Activated naive CD8-positive, alpha-beta T cell treated with anti-CD3 and anti-CD28 coated beads, Interleukin-2, amount 50 U/mL, for 16 hours (primary cell): ENCODE results near the gene ZNF726.
"Not testable (repeated sequence)": the region's sequence is repeated elsewhere in the genome, so short reads cannot be mapped to it uniquely, and the experiment has no call there.

Experiments used
- DNase-seq: peaks from one replicate; pipeline ENCODE4 v3.0.0-alpha.2; 2020; ENCODE audit warnings: low read depth, low spot score

Gene ZNF726

GRCh38 chr19:23943411-23943810, 28.7 kb downstream of the ZNF726 start:
- no peak for DNase-seq

DNA sequence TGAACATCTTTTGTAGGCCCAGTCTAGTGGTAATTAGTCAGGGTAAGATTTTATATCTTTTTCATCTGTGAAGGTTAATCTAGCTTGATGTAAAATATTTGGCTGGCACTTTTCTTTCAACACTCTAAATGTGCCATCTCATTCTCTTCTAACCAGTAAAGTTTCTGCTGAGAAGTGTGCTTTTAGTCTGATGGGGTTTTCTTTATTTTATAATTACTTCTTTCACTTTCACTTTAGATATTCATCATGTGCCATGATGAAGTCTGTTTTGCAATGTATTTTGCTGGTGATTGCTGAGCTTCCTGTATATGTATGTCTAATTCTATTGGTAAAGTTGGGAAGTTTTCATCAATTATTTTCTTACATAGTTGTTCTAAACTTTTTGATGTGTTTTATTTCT, 31.9 kb downstream of the ZNF726 start:
- no peak for DNase-seq

GRCh38 chr19:23949611-23950010, 34.9 kb downstream of the ZNF726 start:
- DNase-seq, result no peak

- DNase-seq, result no peak
Measured at GRCh38 chr19:23956051-23956450, 41.4 kb downstream of the ZNF726 start.

DNA sequence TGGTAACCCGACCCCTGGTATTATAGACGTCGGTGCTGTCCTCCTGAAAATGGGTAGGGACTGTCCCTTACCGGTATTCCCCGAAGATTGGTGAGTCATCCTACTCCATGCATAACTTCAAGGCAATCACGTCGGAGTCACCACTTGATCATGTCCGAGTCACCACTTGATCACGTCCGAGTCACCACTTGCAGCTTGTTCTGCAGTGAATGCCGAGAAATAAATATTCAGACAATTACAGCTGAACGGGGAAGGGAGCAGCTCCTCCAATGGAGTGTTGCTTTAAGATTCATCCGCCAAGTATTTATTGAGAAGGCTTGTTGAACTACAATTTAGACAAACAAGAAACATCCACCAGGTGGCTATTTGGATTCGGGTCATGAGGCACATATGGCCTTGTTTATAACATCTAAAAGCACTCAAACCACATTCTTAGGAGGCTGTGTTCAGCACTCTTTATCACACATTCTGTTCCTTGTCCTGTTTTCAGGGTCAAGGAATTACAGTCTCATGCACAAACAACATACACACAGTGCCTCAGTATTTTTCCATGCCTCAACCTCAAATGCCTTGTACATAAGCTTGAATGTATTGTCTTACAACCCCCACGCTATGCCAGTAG, 43.1 kb downstream of the ZNF726 start:
- no peak for DNase-seq

GRCh38 chr19:23963396-23963795, 48.7 kb downstream of the ZNF726 start:
- DNase-seq, result not testable (repeated sequence)

DNA sequence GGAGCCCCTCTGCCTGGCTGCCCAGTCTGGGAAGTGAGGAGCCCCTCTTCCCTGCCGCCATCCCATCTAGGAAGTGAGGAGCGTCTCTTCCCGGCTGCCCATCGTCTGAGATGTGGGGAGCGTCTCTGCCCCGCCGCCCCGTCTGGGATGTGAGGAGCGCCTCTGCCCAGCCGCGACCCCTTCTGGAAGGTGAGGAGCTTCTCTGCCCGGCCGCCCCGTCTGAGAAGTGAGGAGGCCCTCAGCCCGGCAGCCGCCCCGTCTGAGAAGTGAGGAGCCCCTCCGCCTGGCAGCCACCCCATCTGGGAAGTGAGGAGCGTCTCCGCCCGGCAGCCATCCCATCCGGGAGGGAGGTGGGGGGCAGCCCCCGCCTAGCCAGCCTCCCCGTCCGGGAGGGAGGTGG, 49.2 kb downstream of the ZNF726 start:
- DNase-seq, result not testable (repeated sequence)

DNA sequence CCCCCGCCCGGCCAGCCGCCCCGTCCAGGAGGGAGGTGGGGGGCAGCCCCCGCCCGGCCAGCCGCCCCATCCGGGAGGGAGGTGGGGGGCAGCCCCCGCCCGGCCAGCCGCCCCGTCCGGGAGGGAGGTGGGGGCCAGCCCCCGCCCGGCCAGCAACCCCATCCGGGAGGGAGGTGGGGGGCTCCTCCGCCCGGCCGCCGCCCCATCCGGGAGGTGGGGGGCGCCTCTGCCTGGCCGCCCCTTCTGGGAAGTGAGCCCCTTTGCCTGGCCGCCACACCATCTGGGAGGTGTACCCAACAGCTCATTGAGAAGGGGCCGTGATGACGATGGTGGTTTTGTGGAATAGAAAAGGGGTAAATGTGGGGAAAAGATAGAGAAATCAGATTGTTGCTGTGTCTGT, 49.6 kb downstream of the ZNF726 start:
- DNase-seq, result not testable (repeated sequence)

DNA sequence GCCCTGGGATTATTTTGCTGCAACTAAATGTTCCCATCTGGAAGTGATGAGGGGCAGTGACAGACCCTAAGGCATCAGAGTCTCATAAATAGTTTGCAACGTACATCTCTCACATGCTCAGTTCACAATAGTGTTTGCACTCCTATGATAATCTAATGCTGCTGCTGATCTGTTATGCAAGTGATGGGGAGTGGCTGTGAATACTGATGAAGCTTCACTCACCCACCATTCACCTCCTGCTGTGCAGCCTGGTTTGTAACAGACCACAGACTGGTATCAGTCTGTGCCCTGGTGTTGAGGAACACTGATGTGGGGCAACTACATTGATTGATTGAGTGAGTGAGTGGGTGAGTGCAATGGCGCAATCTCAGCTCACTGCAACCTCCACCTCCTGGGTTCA, 54.9 kb downstream of the ZNF726 start:
- no peak for DNase-seq

DNA sequence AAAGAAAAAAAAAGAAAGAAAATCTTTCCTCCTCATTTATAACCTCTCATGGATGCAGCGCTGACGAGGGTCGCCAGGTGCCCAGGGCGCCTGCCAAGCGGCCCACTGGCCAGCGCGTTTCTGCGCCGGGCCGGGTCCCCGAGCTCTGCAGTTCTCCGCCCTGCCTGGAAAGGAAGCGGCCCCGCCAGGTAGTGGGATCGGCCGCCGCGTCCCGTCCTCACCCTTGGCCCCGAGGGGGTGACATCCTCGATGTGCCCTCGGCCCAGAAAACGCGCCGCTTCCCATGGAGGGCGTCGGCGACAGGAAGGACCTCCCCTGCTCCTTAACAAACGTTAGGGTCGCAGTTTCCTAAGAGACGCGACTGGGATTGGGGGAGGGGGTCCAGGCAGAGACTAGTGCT, 56.9 kb downstream of the ZNF726 start:
- no peak for DNase-seq

GRCh38 chr19:23972161-23972560, 57.5 kb downstream of the ZNF726 start:
- DNase-seq, result no peak

DNA sequence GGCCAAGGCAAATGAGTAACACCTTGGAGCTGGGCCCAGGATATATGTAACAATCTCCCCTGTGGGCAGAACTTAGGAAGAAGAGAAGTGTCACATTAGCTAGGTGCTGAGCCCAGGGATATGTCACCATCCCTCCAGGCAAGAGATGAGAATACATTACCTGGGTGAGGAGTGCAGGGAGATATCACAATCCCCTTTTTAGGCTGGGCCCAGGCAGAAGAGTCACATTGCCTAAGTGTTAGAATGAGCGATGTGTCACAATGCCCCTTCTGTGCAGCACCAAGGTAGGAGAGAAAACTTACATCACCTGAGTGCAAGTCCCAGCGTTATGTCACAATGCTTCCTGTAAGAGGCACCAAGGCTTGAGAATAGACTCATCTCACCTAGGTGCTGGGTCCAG, 60.3 kb downstream of the ZNF726 start:
- no peak for DNase-seq

DNA sequence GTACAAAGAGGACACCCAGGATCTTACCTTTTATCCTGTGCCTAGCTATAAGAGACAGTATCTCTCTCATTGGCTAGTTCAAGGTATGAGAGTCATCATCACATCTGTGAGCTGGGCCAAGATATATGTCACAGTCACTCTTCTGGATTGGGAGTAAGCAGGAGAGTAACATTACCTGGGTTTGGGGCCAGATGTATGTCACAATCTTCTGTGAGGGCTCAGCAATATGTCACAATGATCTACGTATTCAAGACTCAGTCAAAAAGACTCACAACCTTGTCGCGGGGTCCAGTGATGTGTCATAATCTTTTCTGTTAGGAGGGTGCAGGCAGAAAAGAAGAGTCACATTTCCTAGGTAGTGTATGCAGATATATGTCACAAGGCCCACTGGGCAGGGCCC, 61.9 kb downstream of the ZNF726 start:
- DNase-seq, result not testable (repeated sequence)

DNA sequence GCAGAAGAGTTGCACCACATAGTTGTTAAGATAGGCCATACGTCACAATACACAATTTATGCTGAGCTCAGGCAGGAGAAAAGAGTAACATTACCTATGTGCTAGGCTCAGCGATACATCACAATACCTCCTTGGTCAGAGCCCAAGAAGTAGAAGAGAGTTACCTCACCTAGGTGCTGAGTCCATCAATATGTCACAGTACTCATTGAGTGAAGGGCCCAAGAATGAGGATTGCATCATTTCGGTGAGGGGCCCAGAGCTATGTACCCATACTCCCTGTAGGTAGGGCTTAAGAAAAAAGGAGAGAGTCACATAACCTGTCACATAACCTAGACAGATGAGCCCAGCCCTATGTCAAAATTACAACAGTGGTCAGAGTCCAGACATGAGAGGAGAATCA, 62.6 kb downstream of the ZNF726 start:
- DNase-seq, result not testable (repeated sequence)

DNA sequence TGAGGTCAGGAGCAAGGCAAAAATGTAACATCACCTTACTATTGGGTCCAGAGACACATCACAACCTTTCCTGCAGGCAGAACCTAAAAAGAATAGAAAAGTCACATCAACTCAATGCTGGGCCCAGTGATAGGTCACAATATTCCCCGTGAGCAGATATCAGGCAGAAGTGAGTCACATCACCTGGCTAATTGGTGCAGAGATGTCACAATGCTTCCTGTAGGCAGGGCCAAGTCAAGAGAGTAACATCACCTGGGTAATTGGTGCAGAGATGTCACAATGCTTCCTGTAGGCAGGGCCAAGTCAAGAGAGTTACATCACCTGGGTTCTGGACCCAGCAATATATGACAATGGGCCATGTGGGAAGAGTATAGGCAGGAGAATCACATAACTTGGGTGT, 63.4 kb downstream of the ZNF726 start:
- no peak for DNase-seq

DNA sequence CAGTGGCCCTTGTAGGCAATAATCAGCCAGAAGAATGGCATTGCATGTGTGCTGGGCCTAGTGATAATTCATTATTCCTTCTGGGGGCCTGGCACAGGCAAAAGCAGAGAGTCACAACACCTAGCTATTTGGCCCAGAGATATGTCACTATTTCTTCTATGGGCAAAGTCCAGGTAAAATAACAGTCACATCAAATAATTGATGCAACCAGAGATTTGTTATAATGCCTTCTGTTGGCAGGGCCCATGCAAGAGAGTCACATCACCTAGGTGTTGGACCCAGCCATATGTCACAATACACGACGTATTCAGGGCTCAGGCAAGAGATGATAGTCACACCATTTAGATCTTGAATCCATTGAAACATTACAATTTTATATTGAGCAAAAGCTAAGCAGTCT, 66.1 kb downstream of the ZNF726 start:
- no peak for DNase-seq

DNA sequence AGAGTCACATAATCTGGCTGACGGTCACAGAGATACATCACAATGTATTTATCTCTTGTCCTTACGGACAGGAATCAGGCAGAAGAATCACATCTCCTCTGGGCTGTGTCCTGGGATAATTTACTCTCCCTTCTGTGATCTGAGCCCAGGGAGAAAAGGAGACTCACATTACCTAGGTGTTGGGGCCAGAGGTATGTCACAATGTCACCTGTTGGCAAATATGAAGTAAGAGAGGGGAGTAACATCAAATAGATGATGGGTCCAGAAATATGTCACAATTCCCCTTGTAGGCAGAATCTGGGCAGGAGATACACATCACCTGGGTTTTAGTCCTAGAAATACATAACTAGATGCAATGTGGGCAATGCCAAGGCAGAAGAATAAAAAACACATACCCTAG, 67.2 kb downstream of the ZNF726 start:
- no peak for DNase-seq

- DNase-seq, result no peak
Measured at GRCh38 chr19:23983406-23983805, 68.7 kb downstream of the ZNF726 start.
